Fibroblast of pulmonary artery (primary cell): ENCODE results near the gene LRMDA.

ENCODE experiments used
- DNase-seq: peaks from one replicate; pipeline ENCODE4 v3.0.0-alpha.2; 2010; ENCODE audit warnings: low read depth
- H3K4me3 ChIP-seq: replicated peaks from 2 replicates; pipeline ENCODE4 v1.5.1; 2011; ENCODE audit warnings: low read depth, mild to moderate bottlenecking, control low read depth, low read length, moderate library complexity
- TF ChIP-seq, protein P1 (sequence below): IDR thresholded peaks from 2 replicates; pipeline ENCODE4 v1.5.1; 2011; ENCODE audit warnings: mild to moderate bottlenecking, control low read depth, low read length, inconsistent platforms; ENCODE audit errors: missing control alignments

The LRMDA gene

DNA sequence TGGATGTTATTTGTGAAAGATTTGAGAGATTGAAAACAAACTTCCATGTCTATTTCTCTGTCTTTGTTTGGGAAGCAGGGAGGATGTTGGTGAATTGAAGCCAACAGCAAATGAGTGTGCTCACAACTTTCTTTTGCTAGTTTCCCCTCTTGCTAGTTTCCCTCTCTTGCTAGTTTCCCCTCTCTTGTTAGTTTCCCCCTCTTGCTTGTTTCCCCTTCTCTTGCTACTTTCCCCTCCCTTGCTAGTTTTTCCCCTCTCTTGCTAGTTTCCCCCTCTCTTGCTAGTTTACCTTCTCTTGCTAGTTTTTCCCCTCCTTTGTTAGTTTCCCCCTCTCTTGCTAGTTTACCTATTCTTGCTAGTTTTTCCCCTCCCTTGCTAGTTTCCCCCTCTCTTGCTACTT, 613.3 kb downstream of the LRMDA start:
- TF ChIP-seq, protein P1, sequence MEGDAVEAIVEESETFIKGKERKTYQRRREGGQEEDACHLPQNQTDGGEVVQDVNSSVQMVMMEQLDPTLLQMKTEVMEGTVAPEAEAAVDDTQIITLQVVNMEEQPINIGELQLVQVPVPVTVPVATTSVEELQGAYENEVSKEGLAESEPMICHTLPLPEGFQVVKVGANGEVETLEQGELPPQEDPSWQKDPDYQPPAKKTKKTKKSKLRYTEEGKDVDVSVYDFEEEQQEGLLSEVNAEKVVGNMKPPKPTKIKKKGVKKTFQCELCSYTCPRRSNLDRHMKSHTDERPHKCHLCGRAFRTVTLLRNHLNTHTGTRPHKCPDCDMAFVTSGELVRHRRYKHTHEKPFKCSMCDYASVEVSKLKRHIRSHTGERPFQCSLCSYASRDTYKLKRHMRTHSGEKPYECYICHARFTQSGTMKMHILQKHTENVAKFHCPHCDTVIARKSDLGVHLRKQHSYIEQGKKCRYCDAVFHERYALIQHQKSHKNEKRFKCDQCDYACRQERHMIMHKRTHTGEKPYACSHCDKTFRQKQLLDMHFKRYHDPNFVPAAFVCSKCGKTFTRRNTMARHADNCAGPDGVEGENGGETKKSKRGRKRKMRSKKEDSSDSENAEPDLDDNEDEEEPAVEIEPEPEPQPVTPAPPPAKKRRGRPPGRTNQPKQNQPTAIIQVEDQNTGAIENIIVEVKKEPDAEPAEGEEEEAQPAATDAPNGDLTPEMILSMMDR: no peak
- no peak overlapping the region for H3K4me3 ChIP-seq
- DNase-seq: no peak

DNA sequence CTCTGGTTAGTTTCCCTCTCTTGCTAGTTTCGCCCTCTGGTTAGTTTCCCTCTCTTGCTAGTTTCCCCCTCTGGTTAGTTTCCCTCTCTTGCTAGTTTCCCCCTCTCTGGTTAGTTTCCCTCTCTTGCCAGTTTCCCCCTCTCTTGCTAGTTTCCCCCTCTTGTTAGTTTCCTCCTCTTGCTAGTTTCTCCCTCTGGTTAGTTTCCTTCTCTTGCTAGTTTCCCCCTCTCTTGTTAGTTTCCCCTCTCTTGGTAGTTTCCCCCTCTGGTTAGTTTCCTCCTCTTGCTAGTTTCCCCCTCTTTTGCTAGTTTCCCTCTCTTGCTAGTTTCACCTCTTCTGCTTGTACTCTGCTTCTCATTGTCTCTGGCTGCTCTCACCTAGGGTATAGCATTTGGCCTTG, 613.8 kb downstream of the LRMDA start:
- no peak overlapping the region for H3K4me3 ChIP-seq
- TF ChIP-seq, protein P1: no peak

DNA sequence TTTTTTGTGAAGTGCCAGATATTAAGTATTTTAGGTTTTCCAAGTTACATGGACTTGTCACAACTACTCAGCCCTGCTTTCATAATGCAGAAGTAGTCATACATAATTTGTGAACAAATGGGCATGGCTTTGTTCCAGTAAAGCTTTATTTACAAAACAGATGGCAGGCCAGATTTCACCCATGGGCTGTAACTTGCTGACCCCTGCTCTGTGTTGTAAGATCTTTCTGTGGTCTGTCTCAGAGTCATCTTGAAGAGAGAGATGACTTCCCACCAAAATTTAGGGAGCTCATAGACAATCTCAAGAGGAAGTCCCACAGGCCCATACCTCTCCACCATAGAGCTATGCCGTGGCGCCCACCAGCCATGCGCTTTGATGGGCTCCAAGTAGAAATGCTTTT, 616.1 kb downstream of the LRMDA start:
- DNase-seq: no peak
- H3K4me3 ChIP-seq: no peak overlapping the region
- TF ChIP-seq, protein P1: no peak

More for the DNA sequence above, 613.8 kb downstream of the LRMDA start:
- no peak for DNase-seq

DNA sequence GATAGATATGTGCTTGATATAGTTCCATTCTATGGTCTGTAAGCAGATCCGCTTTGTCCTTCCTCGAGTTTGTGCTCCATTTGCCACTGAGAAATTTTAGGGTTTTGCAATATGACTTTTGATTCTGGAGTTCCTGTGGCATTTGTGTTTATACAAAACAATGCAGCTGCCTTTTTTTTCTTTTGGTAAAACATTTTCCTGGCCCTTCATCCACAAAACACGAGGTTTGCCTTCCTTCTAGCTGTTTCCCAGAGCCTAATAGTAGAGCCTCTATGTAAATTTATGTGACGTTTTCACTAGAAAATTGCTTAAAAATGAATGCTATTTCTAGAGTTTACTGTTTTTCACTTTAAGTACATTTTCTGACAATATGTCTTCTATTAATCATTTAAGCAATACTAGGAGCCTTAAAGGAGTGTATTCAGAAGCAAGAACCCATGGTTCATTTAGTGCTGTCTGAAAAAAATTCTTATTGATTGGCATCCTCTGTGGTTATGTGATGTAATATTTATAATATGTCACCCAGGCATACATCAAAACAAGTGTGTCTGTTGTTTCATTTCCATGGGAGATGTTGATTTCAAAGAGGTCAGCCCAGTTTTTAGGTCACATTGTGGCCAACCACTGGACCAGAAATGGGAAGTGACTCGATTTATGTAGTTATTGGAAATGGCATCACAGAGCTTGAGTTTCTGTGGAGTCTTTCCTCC, 618.3 kb downstream of the LRMDA start:
- TF ChIP-seq, protein P1: no peak
- no peak overlapping the region for H3K4me3 ChIP-seq
- DNase-seq: no peak

DNA sequence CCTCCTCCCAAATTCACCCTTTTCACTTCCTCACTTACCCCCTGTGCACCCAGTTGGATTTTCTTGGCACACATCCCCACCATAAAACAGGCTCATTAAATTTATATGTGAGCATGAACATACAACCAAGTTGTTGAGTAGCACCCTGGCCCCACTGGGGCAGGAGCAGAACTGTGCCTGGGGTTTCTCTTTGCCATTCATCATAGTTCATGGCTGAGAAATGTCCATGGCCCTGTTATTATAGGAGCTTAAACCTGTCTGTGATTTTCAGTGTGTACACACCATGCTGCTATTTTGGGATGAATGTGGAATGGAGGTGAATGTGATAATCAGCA, 618.8 kb downstream of the LRMDA start:
- TF ChIP-seq, protein P1: no peak
- no peak for DNase-seq
- H3K4me3 ChIP-seq: no peak overlapping the region

DNA sequence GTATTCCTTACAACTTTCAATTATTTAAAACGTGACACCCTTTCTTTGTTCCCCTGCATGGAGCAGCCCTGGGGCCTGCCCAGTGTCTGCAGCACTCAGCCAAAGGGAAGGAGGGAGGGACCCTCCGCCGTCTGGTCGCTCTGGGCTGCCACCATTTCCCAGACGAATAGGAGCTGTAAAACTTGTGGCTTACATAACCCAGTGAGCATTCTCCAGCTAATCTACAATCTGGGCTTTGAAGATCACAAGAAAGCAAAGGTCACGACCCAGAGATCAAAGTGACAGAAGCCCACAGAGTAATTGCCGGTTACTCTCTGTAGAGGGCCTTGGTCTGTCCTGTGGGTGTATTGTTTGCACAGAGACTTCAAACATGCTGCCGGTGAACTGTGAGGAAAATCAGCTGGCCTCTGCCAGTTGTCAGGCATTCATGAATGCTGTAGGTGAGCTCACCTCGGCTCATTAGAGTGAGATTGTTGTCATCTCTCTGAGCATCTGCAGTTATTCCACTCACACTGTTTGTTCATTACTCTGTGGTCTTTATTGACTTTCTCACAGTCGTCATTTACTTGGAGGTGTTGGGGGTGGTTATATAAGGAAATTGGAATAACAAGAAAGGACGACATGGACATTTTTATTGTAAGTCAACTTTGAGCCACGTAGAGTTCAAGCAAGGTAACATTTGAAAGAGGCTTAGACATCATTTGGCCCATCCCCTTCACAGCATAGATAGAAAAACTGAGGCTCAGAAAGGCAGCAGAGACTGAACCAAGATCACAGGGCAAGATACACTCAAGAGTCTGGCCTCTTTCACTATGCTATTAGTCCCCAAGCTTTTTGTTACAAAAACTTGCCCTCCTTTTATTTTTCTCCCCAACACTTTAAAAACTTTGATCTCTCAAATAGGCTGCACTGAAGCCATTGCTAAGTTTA, 619.8 kb downstream of the LRMDA start:
- DNase-seq: no peak
- H3K4me3 ChIP-seq: no peak overlapping the region
- TF ChIP-seq, protein P1: no peak
